ENCODE data around the gene KIF16B.

DNA sequence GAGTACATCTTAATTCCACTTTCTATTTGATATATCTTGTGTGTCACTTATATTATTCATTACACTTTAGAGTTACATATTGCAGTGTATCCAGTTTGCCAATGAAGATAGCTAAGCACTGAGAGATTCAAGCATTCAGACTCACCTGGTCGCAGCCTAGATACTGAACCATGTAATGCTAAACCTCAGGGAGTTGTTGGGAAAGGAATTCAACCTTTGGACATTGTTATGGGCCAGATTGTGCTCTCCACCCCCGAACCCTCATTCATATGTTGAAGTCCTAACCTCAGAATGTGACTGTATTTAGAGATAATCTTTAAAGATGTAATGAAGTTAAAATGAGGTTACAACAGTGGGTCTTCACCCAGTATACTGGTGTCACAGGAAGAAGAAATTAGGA, 13.8 kb upstream of the KIF16B start:
- TF ChIP-seq TAF1 (IDR thresholded peaks at IDR 0.05; ENCODE audit: borderline replicate concordance, insufficient read depth, low read length) (no peak), POLR2AphosphoS5 (IDR thresholded peaks at IDR 0.05; ENCODE audit: low read depth, low read length) (no peak), SIN3A (IDR thresholded peaks at IDR 0.05; ENCODE audit: borderline replicate concordance, insufficient read depth, low read length) (no peak), FOXP2 (optimal IDR thresholded peaks at IDR 0.05; ENCODE audit: borderline replicate concordance, extremely low read depth, extremely low read length, insufficient read depth) (no peak)
- TF ChIP-seq, protein P1, sequence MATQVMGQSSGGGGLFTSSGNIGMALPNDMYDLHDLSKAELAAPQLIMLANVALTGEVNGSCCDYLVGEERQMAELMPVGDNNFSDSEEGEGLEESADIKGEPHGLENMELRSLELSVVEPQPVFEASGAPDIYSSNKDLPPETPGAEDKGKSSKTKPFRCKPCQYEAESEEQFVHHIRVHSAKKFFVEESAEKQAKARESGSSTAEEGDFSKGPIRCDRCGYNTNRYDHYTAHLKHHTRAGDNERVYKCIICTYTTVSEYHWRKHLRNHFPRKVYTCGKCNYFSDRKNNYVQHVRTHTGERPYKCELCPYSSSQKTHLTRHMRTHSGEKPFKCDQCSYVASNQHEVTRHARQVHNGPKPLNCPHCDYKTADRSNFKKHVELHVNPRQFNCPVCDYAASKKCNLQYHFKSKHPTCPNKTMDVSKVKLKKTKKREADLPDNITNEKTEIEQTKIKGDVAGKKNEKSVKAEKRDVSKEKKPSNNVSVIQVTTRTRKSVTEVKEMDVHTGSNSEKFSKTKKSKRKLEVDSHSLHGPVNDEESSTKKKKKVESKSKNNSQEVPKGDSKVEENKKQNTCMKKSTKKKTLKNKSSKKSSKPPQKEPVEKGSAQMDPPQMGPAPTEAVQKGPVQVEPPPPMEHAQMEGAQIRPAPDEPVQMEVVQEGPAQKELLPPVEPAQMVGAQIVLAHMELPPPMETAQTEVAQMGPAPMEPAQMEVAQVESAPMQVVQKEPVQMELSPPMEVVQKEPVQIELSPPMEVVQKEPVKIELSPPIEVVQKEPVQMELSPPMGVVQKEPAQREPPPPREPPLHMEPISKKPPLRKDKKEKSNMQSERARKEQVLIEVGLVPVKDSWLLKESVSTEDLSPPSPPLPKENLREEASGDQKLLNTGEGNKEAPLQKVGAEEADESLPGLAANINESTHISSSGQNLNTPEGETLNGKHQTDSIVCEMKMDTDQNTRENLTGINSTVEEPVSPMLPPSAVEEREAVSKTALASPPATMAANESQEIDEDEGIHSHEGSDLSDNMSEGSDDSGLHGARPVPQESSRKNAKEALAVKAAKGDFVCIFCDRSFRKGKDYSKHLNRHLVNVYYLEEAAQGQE (IDR thresholded peaks at IDR 0.05; ENCODE audit: insufficient read depth in 1 of 2, low read depth in 2 of 2, low read length in 2 of 2), result no peak
